B cell (primary cell): ENCODE data around the gene ANTKMT. TPM values are rescaled to one million over a fixed set of nuclear protein-coding genes. Genes with fewer than 3 reads are reported as not detected.

ENCODE experiments used
- ATAC-seq: fragments of 200-7000 bp; cut with Tn5 transposase; one replicate; pipeline ENCODE4 v1.10.0; 2021; ENCODE audit warnings: low read depth, mild to moderate bottlenecking, moderate number of reproducible peaks, moderate library complexity
- CTCF ChIA-PET: fragments of 350-600 bp; sonication (Branson Sonifier 250); formaldehyde crosslinking; loops from one replicate; lab custom pipeline; 2021; ENCODE audit warnings: antibody characterized with exemption, inconsistent platforms; lab: Charles Lee
- POLR2A ChIA-PET: fragments of 350-600 bp; sonication (Branson Sonifier 250); formaldehyde crosslinking; loops from one replicate; lab custom pipeline; 2021; ENCODE audit warnings: antibody characterized with exemption; lab: Charles Lee
- DNase-seq: peaks from one replicate; pipeline ENCODE4 v3.0.0; 2013
- H2AFZ ChIP-seq: 2 replicates; pipeline ENCODE4 v1.6.1; 2012; ENCODE audit warnings: mild to moderate bottlenecking, low read depth, low read length; ENCODE audit not compliant: insufficient read depth, poor library complexity, severe bottlenecking
- H3K27ac ChIP-seq, 2 donors: 1 replicate in 1 of 2; 2 replicates in 1 of 2; pipeline ENCODE4 v1.5.1; 2012 to 2013; ENCODE audit warnings: low read length in 2 of 2, mild to moderate bottlenecking in 2 of 2, moderate library complexity in 1 of 2
- H3K27me3 ChIP-seq, 4 experiments: fragments of 200-600 bp in 1 of 4; sonication (generic) in 1 of 4; replicated peaks in 1 of 4; 1 replicate in 2 of 4; 2 replicates in 2 of 4; pipeline versions ENCODE4 v1.6.1 to v1.7.0; 2013 to 2016; ENCODE audit warnings: low read length in 3 of 4, mild to moderate bottlenecking in 2 of 4, mixed read lengths in 1 of 4, moderate library complexity in 1 of 4; ENCODE audit not compliant: insufficient read depth in 4 of 4, control insufficient read depth in 3 of 4; ENCODE audit errors: control extremely low read depth in 1 of 4
- H3K36me3 ChIP-seq, 2 experiments: replicated peaks in 1 of 2; 1 replicate in 1 of 2; 2 replicates in 1 of 2; pipeline versions ENCODE4 v1.6.1 to v1.7.1; 2013; ENCODE audit warnings: low read length in 1 of 2; ENCODE audit not compliant: insufficient read depth in 2 of 2, control insufficient read depth in 1 of 2; ENCODE audit errors: control extremely low read depth in 1 of 2, extremely low read depth in 1 of 2
- H3K4me1 ChIP-seq, 2 donors: fragments of 200-600 bp in 1 of 2; sonication (generic) in 1 of 2; 1 replicate in 1 of 2; 2 replicates in 1 of 2; pipeline versions ENCODE4 v1.5.1 to v1.6.1; 2013 to 2017; ENCODE audit warnings: low read length in 2 of 2; ENCODE audit not compliant: control insufficient read depth in 2 of 2, insufficient read depth in 2 of 2
- H3K4me2 ChIP-seq: replicated peaks from 2 replicates; pipeline ENCODE3; 2012; ENCODE audit warnings: mild to moderate bottlenecking, low read depth, low read length; ENCODE audit not compliant: poor library complexity, severe bottlenecking
- H3K4me3 ChIP-seq, 5 experiments: fragments of 200-600 bp in 1 of 5; sonication (generic) in 1 of 5; 1 replicate in 3 of 5; 2 replicates in 2 of 5; pipeline versions ENCODE4 v1.5.1 to v1.7.0; 2011 to 2016; ENCODE audit warnings: low read length in 4 of 5, mild to moderate bottlenecking in 4 of 5, low read depth in 2 of 5, control low read depth in 1 of 5, moderate library complexity in 1 of 5; ENCODE audit not compliant: insufficient read depth in 1 of 5; ENCODE audit errors: control extremely low read depth in 1 of 5, extremely low read depth in 1 of 5
- H3K79me2 ChIP-seq: fragments of 200-600 bp; sonication (generic); one replicate; pipeline ENCODE4 v1.6.0; 2016; ENCODE audit warnings: low read length; ENCODE audit not compliant: control insufficient read depth, insufficient read depth
- H3K9ac ChIP-seq: fragments of 200-600 bp; sonication (generic); 2 replicates; pipeline ENCODE4 v1.6.1; 2017; ENCODE audit warnings: mild to moderate bottlenecking, low read length, moderate library complexity
- H3K9me3 ChIP-seq, 3 donors: one replicate each; pipeline versions ENCODE4 v1.6.1 to v1.7.1; 2013; ENCODE audit warnings: low read length in 2 of 3; ENCODE audit not compliant: control insufficient read depth in 2 of 3, insufficient read depth in 1 of 3; ENCODE audit errors: control extremely low read depth in 1 of 3
- H4K20me1 ChIP-seq: 2 replicates; pipeline ENCODE4 v1.6.0; 2012; ENCODE audit warnings: mild to moderate bottlenecking, low read length; ENCODE audit not compliant: insufficient read depth, control insufficient read depth, poor library complexity, severe bottlenecking
- H3K27ac Mint-ChIP-seq: one replicate; pipeline ENCODE4 v1.8.0; 2021; ENCODE audit warnings: mixed read lengths
- H3K27me3 Mint-ChIP-seq: one replicate; pipeline ENCODE4 v1.8.0; 2021; ENCODE audit warnings: mixed read lengths
- H3K4me1 Mint-ChIP-seq: one replicate; pipeline ENCODE4 v1.8.0; 2021; ENCODE audit warnings: mixed read lengths
- H3K4me3 Mint-ChIP-seq: one replicate; pipeline ENCODE4 v1.8.0; 2021; ENCODE audit warnings: mixed read lengths
- H3K9me3 Mint-ChIP-seq: one replicate; pipeline ENCODE4 v1.8.0; 2022; ENCODE audit warnings: mixed read lengths; ENCODE audit not compliant: insufficient read depth
- CTCF ChIP-seq: fragments of 200-600 bp; IDR thresholded peaks from one replicate; pipeline ENCODE4 v1.8.0; 2022; ENCODE audit warnings: antibody characterized with exemption, mild to moderate bottlenecking
- EZH2 ChIP-seq: IDR thresholded peaks from 2 replicates; pipeline ENCODE4 v1.6.1; 2012; ENCODE audit warnings: borderline replicate concordance, low read depth, mild to moderate bottlenecking, moderate library complexity, low read length; ENCODE audit not compliant: insufficient read depth, poor library complexity, severe bottlenecking
- WGBS: methylation state at CpG from one replicate; pipeline ENCODE4 v1.1.5; 2013; ENCODE audit warnings: missing lambda C conversion rate; ENCODE audit not compliant: insufficient coverage; 5-methylcytosine and 5-hydroxymethylcytosine counted together
- intact Hi-C: fragments of 100-400 bp; cut with micrococcal nuclease; formaldehyde crosslinking; loops from one replicate; pipeline ENCODE4 v1.10.0; 2022
- polyA plus RNA-seq: library from polyadenylated mRNA; depleted of rRNA; stranded (reverse); fragments of >200 nt; gene quantifications from 2 replicates; pipeline ENCODE4 v1.2.3, GENCODE V29; 2012
- total RNA-seq, 2 donors: library from RNA; stranded (reverse); fragments of 120-200 nt in 1 of 2; gene quantifications; 1 replicate in 1 of 2; 2 replicates in 1 of 2; pipeline versions ENCODE4 v1.2.3 to v1.2.4, GENCODE V29; 2013 to 2022

The ANTKMT gene
- total and polyA plus RNA-seq, 2 donors (not counting 1 experiment from before 2014, with no cell fraction given), result 41.0 to 54.1 TPM

GRCh38 chr16:692356-693108, 28.4 kb upstream of the ANTKMT start:
- H3K27me3 ChIP-seq, result peaks cover 0 to 42% (median 14%) of the 10 kb centered on the region in 4 experiments
- no peak overlapping the region for H3K9ac ChIP-seq
- H3K36me3 ChIP-seq, result no peaks in the 10 kb centered on the region
- Mint-ChIP-seq H3K27ac (no peak overlapping the region), H3K4me3 (peak overlapping the region; percentile 55), H3K27me3 (peaks cover 17% of the 10 kb centered on the region), H3K4me1 (peaks cover 29% of the 10 kb centered on the region), H3K9me3 (no peaks in the 10 kb centered on the region)
- TF ChIP-seq EZH2 (no peak), CTCF (no peak)
- ChIA-PET POLR2A (no interaction called here), CTCF (no interaction called here)
- WGBS, result no CpG with 5 or more reads among the region's 10 CpGs
- peaks cover 0 to 28% (median 0%) of the 10 kb centered on the region in 3 donors for H3K9me3 ChIP-seq
- H4K20me1 ChIP-seq, result peaks cover 4% of the 10 kb centered on the region
- H3K4me3 ChIP-seq, result no peak overlapping the region
- no peak overlapping the region for H3K4me2 ChIP-seq
- peaks cover 14% of the 10 kb centered on the region for H3K79me2 ChIP-seq
- DNase-seq (no peak), ATAC-seq (no peak)
- H3K27ac ChIP-seq, result no peak overlapping the region
- H2AFZ ChIP-seq, result no peak overlapping the region
- intact Hi-C loops, result no loop called here
- peaks cover 37 to 42% of the 10 kb centered on the region in 2 donors for H3K4me1 ChIP-seq

GRCh38 chr16:693364-693763, 27.6 kb upstream of the ANTKMT start:
- POLR2A ChIA-PET, result no interaction called here
- H2AFZ ChIP-seq, result no peak overlapping the region
- no peak for DNase-seq

More at GRCh38 chr16:693364-693763, 27.6 kb upstream of the ANTKMT start:
- no peaks in the 10 kb centered on the region for H3K9me3 Mint-ChIP-seq
- ATAC-seq, result no peak
- H3K79me2 ChIP-seq, result peaks cover 14% of the 10 kb centered on the region
- H3K9me3 ChIP-seq, result peaks cover 0 to 28% (median 0%) of the 10 kb centered on the region in 3 donors
- H3K4me1 Mint-ChIP-seq, result peaks cover 29% of the 10 kb centered on the region
- H3K4me1 ChIP-seq, result peaks cover 37 to 42% of the 10 kb centered on the region in 2 donors
- TF ChIP-seq EZH2 (no peak), CTCF (no peak)
- no peaks in the 10 kb centered on the region for H3K36me3 ChIP-seq
- H3K27me3 Mint-ChIP-seq, result peaks cover 17% of the 10 kb centered on the region
- H3K4me3 ChIP-seq, result no peak overlapping the region
- H3K9ac ChIP-seq, result no peak overlapping the region
- H3K4me2 ChIP-seq, result peak overlapping the region; percentile 96
- peaks cover 0 to 42% (median 15%) of the 10 kb centered on the region in 4 experiments for H3K27me3 ChIP-seq
- H3K27ac Mint-ChIP-seq, result no peak overlapping the region
- no peak overlapping the region for H3K27ac ChIP-seq
- peaks cover 4% of the 10 kb centered on the region for H4K20me1 ChIP-seq
- peak overlapping the region; percentile 39 for H3K4me3 Mint-ChIP-seq
- 51% methylated on average over 20 of the region's 22 CpGs for WGBS
- CTCF ChIA-PET, result no interaction called here
- intact Hi-C loops, result no loop called here
